ENCODE results near the gene OTOG. TPM values are rescaled to one million over a fixed set of nuclear protein-coding genes. Genes with fewer than 3 reads are reported as not detected.

Gene OTOG
- total and polyA plus RNA-seq, 4 donors: not detected

DNA sequence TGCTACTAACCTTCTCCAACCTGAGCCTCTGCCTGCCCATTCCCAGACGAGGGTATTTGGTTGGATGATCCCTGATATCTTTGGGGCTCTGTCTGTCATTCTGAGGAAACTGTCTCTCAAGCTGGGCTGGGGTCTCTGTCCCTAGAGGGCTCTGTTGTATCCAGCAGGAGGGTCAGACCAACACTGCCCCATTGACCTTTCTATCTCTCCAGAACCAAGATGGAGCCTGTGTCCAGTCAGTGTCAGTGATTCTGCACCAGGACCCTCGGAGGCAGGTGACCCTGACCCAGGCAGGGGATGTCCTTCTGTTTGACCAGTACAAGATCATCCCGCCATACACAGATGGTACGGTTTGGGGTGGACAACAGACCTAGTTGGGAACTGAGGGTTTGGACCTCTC is 21.9 kb downstream of the OTOG start:
- Histone ChIP-seq H3K27ac (ENCODE audit: low read depth in 1 of 2, low read length in 2 of 2) (no peak overlapping the region), H3K9me3 (ENCODE audit: control insufficient read depth, low read length) (no peaks in the 10 kb centered on the region), H3K36me3 (ENCODE audit: control insufficient read depth in 1 of 2, insufficient read depth in 2 of 2, low read length in 1 of 2) (no peaks in the 10 kb centered on the region), H3K27me3 (ENCODE audit: control insufficient read depth in 1 of 2, insufficient read depth in 2 of 2, low read length in 1 of 2) (no peaks in the 10 kb centered on the region), H3K4me1 (ENCODE audit: control insufficient read depth in 1 of 2, insufficient read depth in 2 of 2, low read length in 2 of 2) (no peaks in the 10 kb centered on the region), H3K4me3 (ENCODE audit: low read length in 2 of 2) (no peak overlapping the region)
- DNase-seq: no peak
- 81 to 83% methylated on average over 4 of the region's 4 CpGs for WGBS, 2 donors
- ATAC-seq (ENCODE audit: low FRiP score): no peak
- intact Hi-C loops (cut with DNase I): no loop called here

DNA sequence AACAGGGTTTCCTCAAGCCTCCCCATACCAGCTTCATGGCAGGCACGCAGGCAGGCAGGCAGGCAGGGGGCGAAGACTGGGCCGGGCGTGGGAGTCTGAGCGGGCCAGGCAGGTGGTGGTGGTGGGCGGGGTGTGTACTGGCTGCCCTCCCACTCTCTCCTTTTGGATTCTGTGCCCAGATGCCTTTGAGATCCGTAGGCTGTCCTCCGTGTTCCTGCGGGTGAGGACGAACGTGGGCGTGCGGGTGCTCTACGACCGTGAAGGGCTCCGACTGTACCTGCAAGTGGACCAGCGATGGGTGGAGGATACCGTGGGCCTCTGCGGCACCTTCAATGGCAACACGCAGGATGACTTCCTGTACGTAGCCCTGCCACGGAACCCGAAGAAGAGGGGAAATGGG is 23.0 kb downstream of the OTOG start:
- 82 to 88% methylated on average over 23 of the region's 23 CpGs for WGBS, 2 donors
- H3K9me3 ChIP-seq (ENCODE audit: control insufficient read depth, low read length): no peaks in the 10 kb centered on the region
- DNase-seq (no peak), ATAC-seq (ENCODE audit: low FRiP score) (no peak)
- intact Hi-C loops (cut with DNase I): no loop called here
- H3K27ac ChIP-seq (ENCODE audit: low read depth in 1 of 2, low read length in 2 of 2): no peak overlapping the region
- no peak overlapping the region for H3K4me3 ChIP-seq (ENCODE audit: low read length in 2 of 2)
- H3K36me3 ChIP-seq (ENCODE audit: control insufficient read depth in 1 of 2, insufficient read depth in 2 of 2, low read length in 1 of 2): no peaks in the 10 kb centered on the region
- no peaks in the 10 kb centered on the region for H3K27me3 ChIP-seq (ENCODE audit: control insufficient read depth in 1 of 2, insufficient read depth in 2 of 2, low read length in 1 of 2)
- H3K4me1 ChIP-seq (ENCODE audit: control insufficient read depth in 1 of 2, insufficient read depth in 2 of 2, low read length in 2 of 2): no peaks in the 10 kb centered on the region

DNA sequence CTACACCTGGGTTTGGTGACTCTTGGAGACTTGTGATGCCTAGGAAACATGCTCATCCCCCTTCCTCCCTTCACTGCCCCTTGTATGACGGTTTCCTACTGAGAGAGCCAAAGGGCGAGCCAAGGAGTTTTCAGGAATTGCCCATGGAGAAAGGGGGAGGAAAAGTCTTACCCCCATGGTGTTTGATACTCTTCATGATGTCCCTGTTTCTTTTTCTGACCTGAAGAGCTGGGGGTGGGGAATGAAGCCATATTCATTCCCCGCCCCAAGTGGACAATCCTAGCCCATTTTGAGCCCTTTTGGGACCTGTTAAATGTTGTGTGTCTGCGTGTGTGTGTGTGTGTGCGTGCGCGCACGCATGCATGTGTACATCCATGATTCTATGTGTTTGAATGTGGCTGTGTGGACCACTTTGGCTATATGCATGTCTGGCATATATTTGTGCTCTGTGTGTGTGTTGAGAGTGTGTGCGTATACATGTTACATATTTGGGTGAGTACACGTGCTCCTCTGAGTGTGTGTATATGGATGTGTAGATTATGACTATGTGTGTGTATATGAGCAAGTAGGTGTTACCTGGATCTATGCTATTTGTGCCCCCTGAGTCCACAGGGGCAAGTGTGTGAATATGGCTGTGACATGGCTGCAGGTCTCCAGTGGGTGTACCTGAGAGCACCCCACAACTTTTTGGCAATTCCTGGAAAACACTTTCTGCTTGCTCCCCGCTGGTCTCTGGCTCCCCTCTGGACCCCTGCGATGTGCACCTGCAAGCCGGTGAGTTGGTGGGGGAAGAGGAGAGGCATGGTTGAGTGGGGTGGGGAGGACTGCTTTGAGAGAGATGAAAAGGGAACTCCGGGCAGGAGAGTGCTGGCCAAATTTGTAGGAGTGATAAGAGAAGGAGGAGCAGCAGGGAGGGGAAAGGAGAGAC is 24.6 kb downstream of the OTOG start:
- intact Hi-C loops (cut with DNase I): no loop called here
- Histone ChIP-seq H3K4me3 (ENCODE audit: low read length in 2 of 2) (no peak overlapping the region), H3K4me1 (ENCODE audit: control insufficient read depth in 1 of 2, insufficient read depth in 2 of 2, low read length in 2 of 2) (no peaks in the 10 kb centered on the region), H3K36me3 (ENCODE audit: control insufficient read depth in 1 of 2, insufficient read depth in 2 of 2, low read length in 1 of 2) (no peaks in the 10 kb centered on the region), H3K27me3 (ENCODE audit: control insufficient read depth in 1 of 2, insufficient read depth in 2 of 2, low read length in 1 of 2) (no peaks in the 10 kb centered on the region), H3K27ac (ENCODE audit: low read depth in 1 of 2, low read length in 2 of 2) (no peak overlapping the region), H3K9me3 (ENCODE audit: control insufficient read depth, low read length) (no peaks in the 10 kb centered on the region)
- ATAC-seq (ENCODE audit: low FRiP score): no peak
- WGBS, 2 donors: 78 to 81% methylated on average over 14 of the region's 14 CpGs
- DNase-seq: no peak

DNA sequence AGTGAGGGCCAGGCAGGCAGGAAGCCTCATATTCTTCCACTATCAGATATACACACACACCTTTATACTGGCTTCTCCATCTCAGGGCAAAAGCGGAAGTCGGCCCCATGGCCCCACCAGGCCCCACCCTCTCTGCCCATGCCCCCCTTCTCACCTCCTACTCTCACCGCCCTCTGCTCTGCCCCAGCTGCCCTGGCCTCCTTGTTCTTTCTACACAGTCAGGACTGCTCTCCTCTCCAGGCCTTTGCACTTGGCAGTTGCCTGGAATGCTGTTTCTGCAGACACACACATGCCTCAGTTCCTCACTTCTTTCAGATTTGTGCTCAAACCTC is 25.3 kb downstream of the OTOG start:
- intact Hi-C loops (cut with DNase I): no loop called here
- H3K36me3 ChIP-seq (ENCODE audit: control insufficient read depth in 1 of 2, insufficient read depth in 2 of 2, low read length in 1 of 2): no peaks in the 10 kb centered on the region
- ATAC-seq (ENCODE audit: low FRiP score): no peak
- no peaks in the 10 kb centered on the region for H3K4me1 ChIP-seq (ENCODE audit: control insufficient read depth in 1 of 2, insufficient read depth in 2 of 2, low read length in 2 of 2)
- H3K27me3 ChIP-seq (ENCODE audit: control insufficient read depth in 1 of 2, insufficient read depth in 2 of 2, low read length in 1 of 2): no peaks in the 10 kb centered on the region
- no peak overlapping the region for H3K27ac ChIP-seq (ENCODE audit: low read depth in 1 of 2, low read length in 2 of 2)
- 64 to 67% methylated on average over 3 of the region's 3 CpGs for WGBS, 2 donors
- H3K9me3 ChIP-seq (ENCODE audit: control insufficient read depth, low read length): no peaks in the 10 kb centered on the region
- DNase-seq: no peak
- H3K4me3 ChIP-seq (ENCODE audit: low read length in 2 of 2): no peak overlapping the region

DNA sequence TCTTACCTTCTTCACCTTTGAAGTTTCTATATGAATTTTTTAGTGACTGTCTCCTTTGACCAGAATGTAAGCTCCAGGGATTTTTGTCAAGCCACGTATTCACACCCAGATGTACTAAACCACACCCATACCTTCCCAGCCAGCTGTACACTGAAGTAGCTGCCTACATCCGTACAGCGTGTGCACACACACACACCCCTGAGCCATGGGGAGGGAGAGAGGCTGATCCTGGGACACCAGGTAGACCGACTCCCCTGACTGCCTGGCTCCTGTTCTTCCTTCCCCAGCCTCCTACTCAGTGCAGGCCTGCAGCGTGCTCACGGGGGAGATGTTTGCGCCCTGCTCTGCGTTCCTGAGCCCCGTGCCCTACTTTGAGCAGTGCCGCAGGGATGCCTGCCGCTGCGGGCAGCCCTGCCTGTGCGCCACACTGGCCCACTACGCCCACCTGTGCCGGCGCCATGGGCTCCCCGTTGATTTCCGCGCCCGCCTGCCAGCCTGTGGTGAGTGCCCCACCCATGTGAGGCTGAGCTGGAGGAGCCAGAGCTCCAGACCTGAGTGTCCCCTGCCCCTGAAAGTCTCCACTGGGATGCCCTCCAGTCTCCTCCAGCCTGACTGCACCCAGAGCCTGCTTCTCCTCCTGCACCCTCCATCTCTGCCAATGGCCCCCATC is 25.9 kb downstream of the OTOG start:
- no peak for DNase-seq
- no peak for ATAC-seq (ENCODE audit: low FRiP score)
- WGBS, 2 donors: 86 to 90% methylated on average over 20 of the region's 20 CpGs
- no peak overlapping the region for H3K4me3 ChIP-seq (ENCODE audit: low read length in 2 of 2)
- no peaks in the 10 kb centered on the region for H3K36me3 ChIP-seq (ENCODE audit: control insufficient read depth in 1 of 2, insufficient read depth in 2 of 2, low read length in 1 of 2)
- no peak overlapping the region for H3K27ac ChIP-seq (ENCODE audit: low read depth in 1 of 2, low read length in 2 of 2)
- intact Hi-C loops (cut with DNase I): no loop called here
- no peaks in the 10 kb centered on the region for H3K27me3 ChIP-seq (ENCODE audit: control insufficient read depth in 1 of 2, insufficient read depth in 2 of 2, low read length in 1 of 2)
- no peaks in the 10 kb centered on the region for H3K9me3 ChIP-seq (ENCODE audit: control insufficient read depth, low read length)
- H3K4me1 ChIP-seq (ENCODE audit: control insufficient read depth in 1 of 2, insufficient read depth in 2 of 2, low read length in 2 of 2): no peaks in the 10 kb centered on the region

DNA sequence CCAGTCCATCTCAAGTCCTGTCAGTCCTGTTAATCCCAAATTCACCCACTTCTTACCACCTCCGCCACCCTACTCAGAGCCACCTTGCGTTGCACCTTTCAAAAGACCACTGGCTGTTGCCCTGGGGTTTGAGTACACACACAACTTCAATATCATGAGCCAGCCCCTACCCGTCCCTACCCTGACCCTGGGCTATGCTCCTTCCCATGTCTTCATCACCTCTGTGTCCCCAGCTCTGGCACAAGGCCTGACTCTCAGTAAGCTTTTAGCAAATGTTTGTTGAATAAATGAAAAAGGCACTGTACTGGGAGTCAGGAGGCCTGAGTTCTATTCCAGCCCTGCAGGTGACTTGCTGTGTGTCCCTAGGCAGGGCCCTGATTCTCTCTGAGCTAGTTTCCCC is 26.5 kb downstream of the OTOG start:
- H3K27me3 ChIP-seq (ENCODE audit: control insufficient read depth in 1 of 2, insufficient read depth in 2 of 2, low read length in 1 of 2): no peaks in the 10 kb centered on the region
- no peak for DNase-seq
- no peaks in the 10 kb centered on the region for H3K36me3 ChIP-seq (ENCODE audit: control insufficient read depth in 1 of 2, insufficient read depth in 2 of 2, low read length in 1 of 2)
- no peak for ATAC-seq (ENCODE audit: low FRiP score)
- 92 to 95% methylated on average over 3 of the region's 3 CpGs for WGBS, 2 donors
- H3K4me1 ChIP-seq (ENCODE audit: control insufficient read depth in 1 of 2, insufficient read depth in 2 of 2, low read length in 2 of 2): no peaks in the 10 kb centered on the region
- no peaks in the 10 kb centered on the region for H3K9me3 ChIP-seq (ENCODE audit: control insufficient read depth, low read length)
- no peak overlapping the region for H3K4me3 ChIP-seq (ENCODE audit: low read length in 2 of 2)
- H3K27ac ChIP-seq (ENCODE audit: low read depth in 1 of 2, low read length in 2 of 2): no peak overlapping the region
- intact Hi-C loops (cut with DNase I): no loop called here

DNA sequence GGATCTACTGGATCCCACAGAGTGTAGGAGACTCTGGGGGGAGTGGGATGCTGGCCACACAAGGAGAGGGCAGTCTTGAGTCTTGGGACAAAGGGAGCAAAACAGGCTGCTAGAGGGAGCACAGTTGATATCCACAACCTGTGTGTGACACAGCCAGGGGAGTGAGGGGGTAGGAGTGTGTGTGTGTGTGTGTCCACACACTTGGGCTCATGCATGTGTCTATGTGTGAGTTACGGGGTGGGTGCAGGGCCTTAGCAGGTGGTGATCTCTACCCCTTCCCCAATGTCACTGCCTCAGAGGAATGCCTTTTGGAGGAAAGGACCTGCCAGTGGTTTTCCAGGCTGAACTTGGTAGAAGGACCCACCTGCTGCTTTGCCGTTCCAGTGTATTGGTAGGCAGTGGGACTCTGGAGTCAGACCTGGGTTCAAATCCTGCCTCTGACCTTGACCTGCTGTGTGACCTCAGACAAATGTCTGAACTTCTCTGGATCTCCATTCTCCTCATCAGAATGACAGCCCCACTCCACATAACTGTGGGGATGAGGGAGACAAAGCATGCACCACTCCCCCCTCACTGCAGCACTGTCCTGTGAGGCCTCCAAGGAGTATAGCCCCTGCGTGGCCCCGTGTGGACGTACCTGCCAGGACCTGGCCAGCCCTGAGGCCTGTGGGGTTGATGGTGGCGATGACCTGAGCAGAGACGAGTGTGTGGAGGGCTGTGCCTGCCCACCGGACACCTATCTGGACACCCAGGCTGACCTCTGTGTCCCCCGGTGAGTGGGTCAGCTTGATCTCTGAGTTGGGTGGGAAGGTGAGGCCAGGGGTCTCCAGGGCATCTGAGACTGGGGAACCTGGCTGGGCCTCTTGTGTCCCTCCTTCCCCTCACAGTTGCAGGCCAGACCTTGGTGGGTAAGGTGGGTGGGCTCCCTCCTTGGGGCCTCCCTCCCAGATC is 27.4 kb downstream of the OTOG start:
- 88 to 98% methylated on average over 9 of the region's 9 CpGs for WGBS, 2 donors
- no peaks in the 10 kb centered on the region for H3K4me1 ChIP-seq (ENCODE audit: control insufficient read depth in 1 of 2, insufficient read depth in 2 of 2, low read length in 2 of 2)
- H3K27ac ChIP-seq (ENCODE audit: low read depth in 1 of 2, low read length in 2 of 2): no peak overlapping the region
- intact Hi-C loops (cut with DNase I): no loop called here
- ATAC-seq (ENCODE audit: low FRiP score): no peak
- no peak for DNase-seq
- no peaks in the 10 kb centered on the region for H3K27me3 ChIP-seq (ENCODE audit: control insufficient read depth in 1 of 2, insufficient read depth in 2 of 2, low read length in 1 of 2)
- no peaks in the 10 kb centered on the region for H3K9me3 ChIP-seq (ENCODE audit: control insufficient read depth, low read length)
- no peaks in the 10 kb centered on the region for H3K36me3 ChIP-seq (ENCODE audit: control insufficient read depth in 1 of 2, insufficient read depth in 2 of 2, low read length in 1 of 2)
- no peak overlapping the region for H3K4me3 ChIP-seq (ENCODE audit: low read length in 2 of 2)

DNA sequence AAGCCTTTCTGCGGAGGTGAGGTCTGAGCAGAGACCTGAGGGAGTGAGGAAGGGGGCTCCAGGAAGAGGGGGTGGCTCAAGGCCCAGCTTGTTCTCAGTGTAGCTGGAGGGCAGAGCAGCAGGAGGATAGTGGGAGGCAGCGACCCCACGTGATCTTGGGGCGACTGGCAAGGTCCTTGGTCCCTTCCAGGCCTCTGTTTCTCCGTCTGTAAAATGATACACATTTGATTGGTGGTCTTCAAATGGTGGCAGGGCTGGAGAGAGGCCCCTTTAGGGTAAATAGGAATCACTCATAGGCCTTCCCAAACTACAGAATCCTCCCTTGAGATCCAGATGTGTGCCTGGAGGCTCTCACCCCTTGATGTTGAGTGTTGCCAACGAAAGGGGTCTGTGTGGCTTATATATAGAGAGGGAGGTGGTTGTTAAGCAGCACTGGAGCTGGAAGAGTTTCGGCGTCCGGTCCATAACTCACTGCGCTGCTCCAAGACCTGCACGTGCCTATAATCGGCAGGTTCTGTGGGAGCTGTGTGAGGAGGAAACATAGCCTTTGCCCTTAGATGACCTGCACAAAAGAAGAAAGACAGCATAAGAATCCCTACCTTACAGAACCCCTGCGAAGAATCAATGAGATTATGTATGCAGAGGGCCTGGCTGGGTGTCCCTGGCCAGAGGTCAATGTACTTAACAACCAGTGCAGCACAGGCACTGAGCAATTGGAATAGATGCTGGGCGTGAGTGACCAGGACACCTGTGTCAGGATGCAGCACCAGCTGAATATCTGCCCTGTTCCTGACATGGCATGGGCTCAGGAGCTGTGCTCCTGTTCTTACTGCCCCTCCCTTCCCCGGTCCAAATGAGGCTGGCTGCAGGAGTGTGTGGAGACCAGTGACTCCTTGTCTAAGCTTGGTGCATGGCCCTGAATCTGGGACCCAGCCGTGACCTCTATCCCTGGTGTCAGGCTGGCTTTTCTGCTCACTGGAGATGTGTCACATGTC is 28.7 kb downstream of the OTOG start:
- Histone ChIP-seq H3K4me3 (ENCODE audit: low read length in 2 of 2) (no peak overlapping the region), H3K27ac (ENCODE audit: low read depth in 1 of 2, low read length in 2 of 2) (no peak overlapping the region), H3K9me3 (ENCODE audit: control insufficient read depth, low read length) (no peaks in the 10 kb centered on the region), H3K4me1 (ENCODE audit: control insufficient read depth in 1 of 2, insufficient read depth in 2 of 2, low read length in 2 of 2) (no peaks in the 10 kb centered on the region), H3K27me3 (ENCODE audit: control insufficient read depth in 1 of 2, insufficient read depth in 2 of 2, low read length in 1 of 2) (no peaks in the 10 kb centered on the region), H3K36me3 (ENCODE audit: control insufficient read depth in 1 of 2, insufficient read depth in 2 of 2, low read length in 1 of 2) (no peaks in the 10 kb centered on the region)
- no peak for ATAC-seq (ENCODE audit: low FRiP score)
- no peak for DNase-seq
- 86 to 88% methylated on average over 16 of the region's 16 CpGs for whole genome bisulfite sequencing, 2 donors
- intact Hi-C loops (cut with DNase I): no loop called here
